GM12872 (cell line): ENCODE data around the gene PAPOLA.
A peak's percentile ranks its signal among the peaks of the same experiment; 100 is the strongest.

Experiments
- CTCF ChIP-seq: IDR thresholded peaks from 3 replicates; pipeline ENCODE4 v1.5.1; 2011; ENCODE audit warnings: low read depth, mild to moderate bottlenecking, low read length, moderate library complexity; ENCODE audit not compliant: insufficient read depth

The PAPOLA gene

GRCh38 chr14:96582995-96583394 lies 80.8 kb downstream of the PAPOLA start:
- no peak for TF ChIP-seq CTCF

DNA sequence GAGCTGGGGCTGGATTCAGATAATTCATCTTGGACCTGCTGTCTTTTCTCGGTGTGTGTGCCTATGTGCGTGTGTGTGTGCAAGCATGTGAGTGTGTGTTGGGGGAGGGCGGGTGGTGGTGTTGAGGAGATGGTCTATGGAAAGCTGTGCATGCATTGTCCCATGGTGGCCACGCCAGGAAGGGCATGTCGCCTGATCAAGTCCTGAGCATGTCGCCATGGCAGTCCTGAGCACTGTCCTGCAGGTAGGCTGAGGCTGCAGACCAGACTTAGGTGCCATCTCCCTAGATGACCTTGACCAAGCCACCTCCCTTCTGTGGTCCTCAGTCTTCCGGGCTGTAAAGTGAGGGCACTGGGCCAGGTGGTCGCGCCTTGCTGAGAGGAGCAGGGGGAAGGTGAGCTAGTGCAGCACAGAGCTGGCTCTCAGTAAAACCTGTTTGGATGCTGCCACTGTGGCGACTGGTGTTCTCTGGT lies 81.4 kb downstream of the PAPOLA start:
- no peak for TF ChIP-seq CTCF

GRCh38 chr14:96584199-96584906 lies 82.2 kb downstream of the PAPOLA start:
- TF ChIP-seq CTCF, result peak; percentile 62

- TF ChIP-seq CTCF, result no peak
These were observed 82.9 kb downstream of the PAPOLA start for GRCh38 chr14:96584907-96585671.

- no peak for TF ChIP-seq CTCF
These were observed 83.5 kb downstream of the PAPOLA start for GRCh38 chr14:96585672-96586013.

- TF ChIP-seq CTCF, result no peak
These were observed 83.9 kb downstream of the PAPOLA start for GRCh38 chr14:96586056-96586455.

DNA sequence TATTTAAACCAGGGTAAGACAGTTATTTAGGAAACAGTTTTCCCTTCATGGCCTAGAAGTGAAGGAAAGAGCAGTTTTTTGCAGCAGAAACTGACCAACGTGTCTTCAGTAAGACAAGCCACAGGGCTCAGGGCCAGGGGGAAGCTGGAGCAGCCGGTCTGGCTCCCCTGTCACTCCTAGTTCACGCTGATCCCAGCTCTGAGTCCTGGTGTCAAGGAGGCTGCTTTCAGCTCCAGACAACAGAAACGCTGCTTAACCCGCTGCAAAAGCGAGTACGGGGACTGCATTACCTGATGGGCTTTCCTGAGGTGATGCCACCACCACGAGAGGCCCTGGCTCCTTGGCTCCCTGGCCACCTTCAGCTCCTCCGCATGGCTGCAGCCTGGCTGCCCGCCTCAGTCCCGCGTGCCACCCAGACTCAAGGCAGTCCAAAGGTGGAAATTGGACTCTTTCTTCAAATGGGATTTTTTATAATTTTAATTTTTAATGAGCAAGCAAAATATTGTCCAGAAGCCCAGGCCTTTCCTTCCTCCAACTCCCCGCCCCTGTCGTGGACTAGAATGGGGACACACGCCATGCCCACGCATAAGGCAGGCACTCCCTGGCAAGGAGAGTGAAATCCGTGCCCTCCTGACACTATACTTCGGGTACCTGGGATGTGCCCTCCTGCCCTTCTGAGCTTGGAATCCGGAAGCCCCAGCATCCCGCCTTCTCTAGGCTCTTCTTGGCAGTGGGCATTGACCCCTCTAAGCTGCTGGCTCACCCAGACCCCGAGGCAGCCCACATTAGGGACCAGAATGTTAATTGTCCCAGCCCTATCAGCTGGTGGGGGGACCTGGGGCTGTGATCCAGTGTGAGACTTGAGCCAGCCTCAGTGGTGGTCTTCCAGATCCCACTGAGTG lies 85.0 kb downstream of the PAPOLA start:
- no peak for TF ChIP-seq CTCF
